ENCODE measurements around the gene CPPED1.

DNA sequence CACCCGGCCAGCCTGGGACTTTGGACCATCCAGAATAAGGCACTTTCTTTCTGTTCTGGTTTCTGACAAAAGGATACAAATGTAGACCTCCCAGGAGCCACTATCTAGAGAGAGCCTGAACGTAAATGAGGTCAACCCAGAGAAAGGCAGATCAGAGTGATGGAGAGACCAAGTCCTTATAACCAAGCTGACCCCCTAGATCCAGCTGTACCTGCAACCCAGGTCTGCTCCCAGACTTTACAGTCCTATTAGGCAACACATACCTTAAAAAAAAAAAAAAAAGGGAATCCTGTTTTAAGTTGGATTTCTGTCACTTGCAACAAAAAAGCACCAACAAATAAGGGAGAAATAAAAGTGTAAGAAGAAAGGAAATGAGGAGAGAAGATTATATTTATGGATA, 23.2 kb downstream of the CPPED1 start:
- TF ChIP-seq CTCF (conservative IDR thresholded peaks at IDR 0.05; ENCODE audit: low read depth in 2 of 2): no peak
- no peak for TF ChIP-seq EZH2 (IDR thresholded peaks at IDR 0.05; ENCODE audit: low read depth, unreplicated experiment)
- no peak for TF ChIP-seq EZH2phosphoT487 (IDR thresholded peaks at IDR 0.05; ENCODE audit: unreplicated experiment)
- TF ChIP-seq REST (IDR thresholded peaks at IDR 0.05; ENCODE audit: unreplicated experiment): no peak
- TF ChIP-seq POLR2AphosphoS5 (IDR thresholded peaks at IDR 0.05; ENCODE audit: low read depth): no peak
- TF ChIP-seq, protein P1, sequence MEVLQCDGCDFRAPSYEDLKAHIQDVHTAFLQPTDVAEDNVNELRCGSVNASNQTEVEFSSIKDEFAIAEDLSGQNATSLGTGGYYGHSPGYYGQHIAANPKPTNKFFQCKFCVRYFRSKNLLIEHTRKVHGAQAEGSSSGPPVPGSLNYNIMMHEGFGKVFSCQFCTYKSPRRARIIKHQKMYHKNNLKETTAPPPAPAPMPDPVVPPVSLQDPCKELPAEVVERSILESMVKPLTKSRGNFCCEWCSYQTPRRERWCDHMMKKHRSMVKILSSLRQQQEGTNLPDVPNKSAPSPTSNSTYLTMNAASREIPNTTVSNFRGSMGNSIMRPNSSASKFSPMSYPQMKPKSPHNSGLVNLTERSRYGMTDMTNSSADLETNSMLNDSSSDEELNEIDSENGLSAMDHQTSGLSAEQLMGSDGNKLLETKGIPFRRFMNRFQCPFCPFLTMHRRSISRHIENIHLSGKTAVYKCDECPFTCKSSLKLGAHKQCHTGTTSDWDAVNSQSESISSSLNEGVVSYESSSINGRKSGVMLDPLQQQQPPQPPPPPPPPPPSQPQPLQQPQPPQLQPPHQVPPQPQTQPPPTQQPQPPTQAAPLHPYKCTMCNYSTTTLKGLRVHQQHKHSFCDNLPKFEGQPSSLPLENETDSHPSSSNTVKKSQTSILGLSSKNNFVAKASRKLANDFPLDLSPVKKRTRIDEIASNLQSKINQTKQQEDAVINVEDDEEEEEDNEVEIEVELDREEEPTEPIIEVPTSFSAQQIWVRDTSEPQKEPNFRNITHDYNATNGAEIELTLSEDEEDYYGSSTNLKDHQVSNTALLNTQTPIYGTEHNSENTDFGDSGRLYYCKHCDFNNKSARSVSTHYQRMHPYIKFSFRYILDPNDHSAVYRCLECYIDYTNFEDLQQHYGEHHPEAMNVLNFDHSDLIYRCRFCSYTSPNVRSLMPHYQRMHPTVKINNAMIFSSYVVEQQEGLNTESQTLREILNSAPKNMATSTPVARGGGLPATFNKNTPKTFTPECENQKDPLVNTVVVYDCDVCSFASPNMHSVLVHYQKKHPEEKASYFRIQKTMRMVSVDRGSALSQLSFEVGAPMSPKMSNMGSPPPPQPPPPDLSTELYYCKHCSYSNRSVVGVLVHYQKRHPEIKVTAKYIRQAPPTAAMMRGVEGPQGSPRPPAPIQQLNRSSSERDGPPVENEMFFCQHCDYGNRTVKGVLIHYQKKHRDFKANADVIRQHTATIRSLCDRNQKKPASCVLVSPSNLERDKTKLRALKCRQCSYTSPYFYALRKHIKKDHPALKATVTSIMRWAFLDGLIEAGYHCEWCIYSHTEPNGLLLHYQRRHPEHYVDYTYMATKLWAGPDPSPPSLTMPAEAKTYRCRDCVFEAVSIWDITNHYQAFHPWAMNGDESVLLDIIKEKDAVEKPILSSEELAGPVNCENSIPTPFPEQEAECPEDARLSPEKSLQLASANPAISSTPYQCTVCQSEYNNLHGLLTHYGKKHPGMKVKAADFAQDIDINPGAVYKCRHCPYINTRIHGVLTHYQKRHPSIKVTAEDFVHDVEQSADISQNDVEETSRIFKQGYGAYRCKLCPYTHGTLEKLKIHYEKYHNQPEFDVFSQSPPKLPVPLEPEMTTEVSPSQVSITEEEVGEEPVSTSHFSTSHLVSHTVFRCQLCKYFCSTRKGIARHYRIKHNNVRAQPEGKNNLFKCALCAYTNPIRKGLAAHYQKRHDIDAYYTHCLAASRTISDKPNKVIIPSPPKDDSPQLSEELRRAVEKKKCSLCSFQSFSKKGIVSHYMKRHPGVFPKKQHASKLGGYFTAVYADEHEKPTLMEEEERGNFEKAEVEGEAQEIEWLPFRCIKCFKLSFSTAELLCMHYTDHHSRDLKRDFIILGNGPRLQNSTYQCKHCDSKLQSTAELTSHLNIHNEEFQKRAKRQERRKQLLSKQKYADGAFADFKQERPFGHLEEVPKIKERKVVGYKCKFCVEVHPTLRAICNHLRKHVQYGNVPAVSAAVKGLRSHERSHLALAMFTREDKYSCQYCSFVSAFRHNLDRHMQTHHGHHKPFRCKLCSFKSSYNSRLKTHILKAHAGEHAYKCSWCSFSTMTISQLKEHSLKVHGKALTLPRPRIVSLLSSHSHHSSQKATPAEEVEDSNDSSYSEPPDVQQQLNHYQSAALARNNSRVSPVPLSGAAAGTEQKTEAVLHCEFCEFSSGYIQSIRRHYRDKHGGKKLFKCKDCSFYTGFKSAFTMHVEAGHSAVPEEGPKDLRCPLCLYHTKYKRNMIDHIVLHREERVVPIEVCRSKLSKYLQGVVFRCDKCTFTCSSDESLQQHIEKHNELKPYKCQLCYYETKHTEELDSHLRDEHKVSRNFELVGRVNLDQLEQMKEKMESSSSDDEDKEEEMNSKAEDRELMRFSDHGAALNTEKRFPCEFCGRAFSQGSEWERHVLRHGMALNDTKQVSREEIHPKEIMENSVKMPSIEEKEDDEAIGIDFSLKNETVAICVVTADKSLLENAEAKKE (CRISPR knock-in tag; IDR thresholded peaks at IDR 0.05): no peak
- TF ChIP-seq ZNF331 (CRISPR knock-in tag; IDR thresholded peaks at IDR 0.05; ENCODE audit: low read depth): no peak
- TF ChIP-seq JUNB (IDR thresholded peaks at IDR 0.05; ENCODE audit: unreplicated experiment): no peak

Measured in GM23338 (cell line).